Measurements from ENCODE around the gene SIM1. TPM values are rescaled to one million over a fixed set of nuclear protein-coding genes. Genes with fewer than 3 reads are reported as not detected.

Gene SIM1
- 0.39 and 0.61 TPM in 2 replicates for total RNA-seq (2021; fragmentation: NEBNext Ultra II Directional; extraction: Animal tissue kit (Norgen Biotek cat#: 25700))
- 0.02 and 0.09 TPM in 2 replicates for polyA plus RNA-seq (2011; rRNA removed)
- polyA plus RNA-seq (2011; cell fraction: cytosol; rRNA removed), result 0.03 TPM
- polyA plus RNA-seq (2011; cell fraction: nucleus; rRNA removed), result 0.11 TPM
- polyA plus RNA-seq (2012, experiment 1 of 2), result 0.03 to 0.11 TPM (median 0.06 TPM) in 3 of 4 replicates, not detected in the other
- polyA plus RNA-seq (2012, experiment 2 of 2), result not detected
- 0.16 TPM for polyA plus RNA-seq (2013, experiment 1 of 2)
- 0.17 TPM for polyA plus RNA-seq (2013, experiment 2 of 2)
- 0.10 and 0.13 TPM in 2 replicates for polyA minus RNA-seq (2011; rRNA and poly(A)+ RNA removed)
- not detected for polyA minus RNA-seq (2011; cell fraction: cytosol; rRNA and poly(A)+ RNA removed)
- polyA minus RNA-seq (2011; cell fraction: nucleus; rRNA and poly(A)+ RNA removed), result 0.80 TPM
- long read RNA-seq, experiment 1, result 0 reads
- long read RNA-seq, experiment 2, result 0 reads

- H2AK5ac ChIP-seq (ENCODE audit: low read depth, low read length), result no peak within 1 kb of the TSS
- no peak within 1 kb of the TSS for H4K91ac ChIP-seq (replicated peaks; ENCODE audit: insufficient read length, low read length)
- peaks cover 6 to 17% of the 10 kb centered on the region in 2 experiments for H4K20me1 ChIP-seq (replicated peaks in 1 of 2; ENCODE audit: control insufficient read depth in 1 of 2, insufficient read depth in 2 of 2, low read length in 2 of 2)
- H3K36me3 ChIP-seq (ENCODE audit: control insufficient read depth in 2 of 4, insufficient read depth in 4 of 4, low read length in 3 of 4), result peaks cover 0 to 3% (median 0%) of the 10 kb centered on the region in 4 experiments; a peak in 1 of 8 replicates
- no peak within 1 kb of the TSS for H3K9ac ChIP-seq (replicated peaks in 1 of 4; ENCODE audit: extremely low read depth in 1 of 4, low read depth in 3 of 4, low read length in 3 of 4)
- 3% methylated on average over 45 of the region's 66 CpGs; no CpG with 5 or more reads in 1 of the 2 experiments for WGBS, 2 experiments (ENCODE audit: extremely low coverage in 1 of 2, insufficient coverage in 1 of 2, insufficient read length in 1 of 2, insufficient replicate concordance in 2 of 2, low coverage in 1 of 2, low lambda C conversion rate in 2 of 2, missing lambda C conversion rate in 1 of 2)
- H3K18ac ChIP-seq (ENCODE audit: extremely low read depth, low read length), result no peak within 1 kb of the TSS
- H2BK5ac ChIP-seq (ENCODE audit: low read depth, low read length), result no peak within 1 kb of the TSS
- no peak within 1 kb of the TSS for H2BK120ac ChIP-seq (replicated peaks; ENCODE audit: low read depth, low read length)
- H4K8ac ChIP-seq (ENCODE audit: extremely low read depth, insufficient read depth, low read length), result no peak within 1 kb of the TSS
- no peak within 1 kb of the TSS for H2BK15ac ChIP-seq (ENCODE audit: low read length)
- H3K23me2 ChIP-seq (ENCODE audit: low read depth, low read length), result peaks cover 3% of the 10 kb centered on the region; the same call in 1 of the 2 replicates
- ChIA-PET CTCF (ENCODE audit: partially characterized antibody) (interaction anchor here (0.9 to 11.8 kb wide), 11 partner anchors 9 to 358 kb away, joined by 3 to 215 read pairs (median 4); no protein-coding TSS in a partner anchor), POLR2A (ENCODE audit: partially characterized antibody) (interaction anchor here (1.1 to 2.9 kb wide), 5 partner anchors 8 to 17 kb away, joined by 3 to 16 read pairs (median 7); no protein-coding TSS in a partner anchor)
- no peak within 1 kb of the TSS for H3K56ac ChIP-seq (replicated peaks; ENCODE audit: insufficient read length, low read depth, low read length)
- H4K5ac ChIP-seq (ENCODE audit: insufficient read length, low read depth, low read length), result no peak within 1 kb of the TSS
- FAIRE-seq (no peak), DNase-seq (ENCODE audit: low read depth in 1 of 2, low spot score in 2 of 2) (peak; percentile 75 to 92)
- no peak within 1 kb of the TSS for H2AFZ ChIP-seq (ENCODE audit: low read length)
- peak within 1 kb of the TSS; percentile 25 to 56 (median 28); a peak in 7 of 8 replicates for H3K4me3 ChIP-seq (ENCODE audit: extremely low read depth in 1 of 4, insufficient read depth in 2 of 4, low read depth in 3 of 4, low read length in 4 of 4)
- H3K4me2 ChIP-seq (ENCODE audit: insufficient read depth in 1 of 2, low read depth in 2 of 2, low read length in 2 of 2), result peak within 1 kb of the TSS; percentile 70 to 91
- H3K27ac ChIP-seq (ENCODE audit: low read depth, low read length), result no peak within 1 kb of the TSS
- H3K9me3 ChIP-seq (ENCODE audit: insufficient read depth in 2 of 2, low read depth in 1 of 2, low read length in 1 of 2), result no peaks in the 10 kb centered on the region
- H3K27me3 ChIP-seq (replicated peaks in 1 of 4; ENCODE audit: control insufficient read depth in 3 of 4, extremely low read depth in 1 of 4, insufficient read depth in 3 of 4, low read length in 3 of 4), result peaks cover 86 to 100% (median 93%) of the 10 kb centered on the region in 4 experiments
- H3K79me1 ChIP-seq (ENCODE audit: low read depth, low read length), result no peaks in the 10 kb centered on the region
- H2BK20ac ChIP-seq (ENCODE audit: low read length), result no peak within 1 kb of the TSS
- no peak within 1 kb of the TSS for H3K23ac ChIP-seq (ENCODE audit: insufficient read length)
- H3K14ac ChIP-seq (ENCODE audit: insufficient read length), result no peak within 1 kb of the TSS
- no peaks in the 10 kb centered on the region for H3K79me2 ChIP-seq (ENCODE audit: control insufficient read depth in 1 of 2, insufficient read depth in 2 of 2, low read length in 2 of 2)
- H2BK12ac ChIP-seq (ENCODE audit: low read depth, low read length), result 0 out of 2 replicates have a peak within 1 kb of the TSS, but pooled peaks have one; percentile 50
- peaks cover 13 to 36% (median 15%) of the 10 kb centered on the region in 4 experiments for H3K4me1 ChIP-seq (replicated peaks in 1 of 4; ENCODE audit: control insufficient read depth in 3 of 4, insufficient read depth in 4 of 4, low read length in 3 of 4)
- H3K4ac ChIP-seq (replicated peaks; ENCODE audit: insufficient read length, low read depth, low read length), result no peak within 1 kb of the TSS
- TF ChIP-seq KDM4A (IDR thresholded peaks at IDR 0.05; ENCODE audit: low read depth, low read length, severe bottlenecking), result peak; percentile 28
- TF ChIP-seq SUZ12 (IDR thresholded peaks at IDR 0.05; ENCODE audit: low read length), result peak; percentile 95
- 0 out of 2 replicates have a peak, but pooled peaks have one; percentile 43 for TF ChIP-seq SP4 (IDR thresholded peaks at IDR 0.05; ENCODE audit: low read length)
- no peak for TF ChIP-seq POU5F1 (IDR thresholded peaks at IDR 0.05; ENCODE audit: low read depth, low read length)
- TF ChIP-seq RNF2 (IDR thresholded peaks at IDR 0.05; ENCODE audit: borderline replicate concordance, low read depth, low read length, missing control alignments, poor library complexity, severe bottlenecking), result peak; percentile 87
- TF ChIP-seq TBP (IDR thresholded peaks at IDR 0.05; ENCODE audit: low read depth, low read length), result peak; percentile 31; the same call in 1 of the 2 replicates
- no peak for TF ChIP-seq RXRA (IDR thresholded peaks at IDR 0.05; ENCODE audit: insufficient read depth, low read depth, low read length)
- no peak for TF ChIP-seq FOSL1 (IDR thresholded peaks at IDR 0.05; ENCODE audit: insufficient read depth, low read depth, low read length)
Measured at GRCh38 chr6:100464903-100465700, at the start of gene SIM1. SIM1 (minus strand) TSS chr6:100464921; CDS start chr6:100463468, 1,453 bp downstream.
